ENCODE measurements around the gene MT1X.
A peak's percentile ranks its signal among the peaks of the same experiment; 100 is the strongest.

The MT1X gene

DNA sequence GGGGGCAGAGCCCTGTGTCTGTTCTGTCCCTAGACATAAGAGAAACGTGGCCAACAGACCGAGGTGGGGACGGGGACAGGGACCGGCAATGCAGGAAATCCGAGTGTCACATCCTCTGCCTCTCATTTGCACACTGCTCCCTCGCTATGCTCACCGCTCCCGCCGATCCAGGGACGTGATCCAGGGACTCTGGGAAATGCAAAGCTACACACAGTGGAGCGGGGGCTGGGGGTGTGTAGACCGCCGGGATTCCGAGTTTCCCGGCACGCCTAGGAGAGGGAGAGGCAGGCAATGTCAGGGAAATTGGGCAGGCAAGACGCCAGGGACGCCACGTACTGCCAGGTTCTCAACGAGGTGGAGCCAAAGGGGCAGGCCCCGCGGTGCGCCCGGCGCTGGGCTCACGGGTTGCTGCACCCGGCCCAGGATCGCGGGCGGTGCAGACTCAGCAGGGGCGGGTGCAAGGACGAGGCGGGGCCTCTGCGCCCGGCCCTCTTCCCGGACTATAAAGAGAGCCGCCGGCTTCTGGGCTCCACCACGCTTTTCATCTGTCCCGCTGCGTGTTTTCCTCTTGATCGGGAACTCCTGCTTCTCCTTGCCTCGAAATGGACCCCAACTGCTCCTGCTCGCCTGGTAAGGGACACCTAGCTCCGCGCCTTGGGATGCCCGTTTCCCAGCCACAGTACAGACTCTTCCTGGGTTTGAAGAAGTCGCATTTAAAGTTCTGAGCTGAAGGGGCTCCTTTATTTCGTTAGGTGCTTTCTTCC is at the start of gene MT1X:
Gene MT1X (plus strand): TSS at position 532 of the 764 bp plus-strand sequence. CDS start 71 bp downstream, at position 603.
- DNase-seq, result peak; percentile 47 to 60

- no peak for DNase-seq
Measured at GRCh38 chr16:56632848-56633365, 49.4 kb upstream of the MT1X start.

- no peak for DNase-seq
Measured at GRCh38 chr16:56633535-56633934, 48.7 kb upstream of the MT1X start.

DNA sequence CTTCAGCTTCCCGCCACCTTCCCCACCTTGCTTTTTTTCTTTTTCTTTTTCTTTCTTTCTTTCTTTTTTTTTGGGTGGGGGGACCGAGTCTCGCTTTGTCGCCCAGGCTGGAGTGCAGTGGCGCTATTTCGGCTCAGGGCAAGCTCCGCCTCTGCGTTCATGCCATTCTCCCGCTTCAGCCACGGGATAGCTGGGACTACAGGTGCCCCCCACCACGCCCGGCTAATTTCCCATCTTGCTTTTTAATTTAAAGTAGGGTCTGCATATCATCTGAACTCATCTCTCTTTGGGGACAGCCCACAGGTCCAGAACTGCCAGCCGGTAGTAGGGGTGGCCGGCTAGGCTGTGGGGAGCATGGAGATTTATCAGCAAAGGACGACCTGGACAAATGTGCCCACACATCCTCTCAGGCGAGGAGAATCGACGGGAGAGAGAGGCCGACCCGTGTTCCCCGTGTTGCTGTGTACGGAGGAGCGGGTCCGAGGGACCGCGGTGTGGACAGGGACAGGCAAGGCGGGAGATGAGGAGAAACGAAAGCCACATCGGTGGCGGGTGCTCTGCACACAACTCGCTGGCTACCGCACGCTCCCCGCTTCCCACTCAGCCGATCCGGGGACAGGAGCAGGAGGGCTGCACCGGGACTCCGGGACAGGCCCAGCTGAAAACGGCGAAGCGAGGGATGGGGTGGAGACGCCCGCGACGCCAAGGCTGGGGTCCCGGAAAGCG is 47.4 kb upstream of the MT1X start:
- no peak for DNase-seq

DNA sequence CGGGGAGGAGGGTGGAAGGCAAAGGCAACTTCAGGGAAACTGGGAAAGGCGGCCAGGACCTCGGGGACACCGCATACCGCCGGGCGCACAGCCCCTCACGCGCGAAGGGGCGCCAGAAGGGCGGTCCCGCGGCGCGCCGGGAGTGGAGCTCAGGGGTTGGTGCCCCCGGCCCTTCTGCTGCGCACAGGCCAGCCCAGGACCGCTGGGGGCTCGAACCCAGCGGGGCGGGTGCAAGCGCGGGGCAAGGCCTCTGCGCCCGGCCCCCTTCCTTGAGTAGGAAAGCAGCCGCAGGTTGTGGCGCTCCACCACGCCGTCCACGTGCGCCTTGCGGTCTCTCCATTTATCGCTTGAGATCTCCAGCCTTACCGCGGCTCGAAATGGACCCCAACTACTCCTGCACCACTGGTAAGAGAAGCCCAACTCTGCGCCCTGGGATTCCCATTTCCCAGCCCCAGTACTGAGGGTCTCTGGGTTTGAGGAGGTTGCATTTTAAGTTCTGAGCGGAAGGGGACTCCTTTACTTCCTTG is 46.8 kb upstream of the MT1X start:
- DNase-seq, result no peak

DNA sequence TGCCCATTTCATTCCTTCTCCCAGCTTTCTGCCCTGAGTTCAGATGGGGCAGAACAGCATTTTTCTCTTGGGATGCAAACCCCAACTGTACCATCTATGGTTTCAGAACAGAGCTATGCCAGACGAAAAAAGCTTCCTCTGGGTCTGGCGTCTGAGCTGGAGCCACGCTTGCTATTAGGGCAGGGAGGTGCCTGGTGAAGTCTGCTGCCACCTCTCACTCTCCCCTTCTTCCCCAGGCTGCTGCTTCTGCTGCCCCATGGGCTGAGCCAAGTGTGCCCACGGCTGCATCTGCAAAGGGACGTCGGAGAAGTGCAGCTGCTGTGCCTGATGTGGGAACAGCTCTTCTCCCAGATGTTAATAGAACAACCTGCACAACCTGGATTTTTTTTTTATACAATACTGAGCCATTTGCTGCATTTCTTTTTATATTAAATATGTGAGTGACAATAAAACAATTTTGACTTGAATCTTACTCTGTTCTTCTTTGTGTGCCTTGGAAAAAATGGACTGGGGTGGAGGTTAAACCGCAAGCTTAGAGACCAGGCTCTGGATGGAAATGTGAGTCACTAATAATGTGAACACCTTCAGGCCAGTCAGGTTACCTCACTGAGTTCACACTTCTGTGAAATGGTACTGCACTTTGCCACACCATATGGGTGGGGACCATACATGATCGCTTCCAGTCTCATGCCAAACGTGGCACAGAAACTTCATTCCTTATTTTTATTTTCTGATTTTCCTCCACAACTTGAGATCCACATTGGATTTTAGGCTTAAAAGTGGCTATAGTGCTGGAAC is 45.5 kb upstream of the MT1X start:
- DNase-seq, result no peak

GRCh38 chr16:56637814-56638750 is 44.2 kb upstream of the MT1X start, which contains the start of gene MT1A:
MT1A (plus strand) TSS chr16:56638666; CDS start chr16:56638739, 73 bp downstream.
- no peak for DNase-seq

DNA sequence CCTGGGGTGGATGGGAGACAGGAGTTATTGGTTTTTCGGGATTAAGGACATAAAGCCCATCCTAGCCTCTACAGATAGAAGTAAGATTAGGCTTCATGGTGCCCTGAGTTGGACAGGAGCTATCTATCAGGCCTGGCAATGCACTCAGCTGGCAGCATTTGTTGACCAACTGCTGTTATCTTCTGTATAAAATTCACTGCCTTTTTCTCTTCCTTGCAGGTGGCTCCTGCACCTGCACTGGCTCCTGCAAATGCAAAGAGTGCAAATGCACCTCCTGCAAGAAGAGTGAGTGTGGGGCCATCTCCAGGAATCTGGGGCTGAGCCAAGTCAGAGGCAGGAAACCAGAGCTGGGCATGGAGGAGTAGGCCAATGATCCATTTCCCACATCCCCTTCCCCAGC is 43.2 kb upstream of the MT1X start:
- no peak for DNase-seq

GRCh38 chr16:56640076-56640475 is 42.2 kb upstream of the MT1X start:
- no peak for DNase-seq

DNA sequence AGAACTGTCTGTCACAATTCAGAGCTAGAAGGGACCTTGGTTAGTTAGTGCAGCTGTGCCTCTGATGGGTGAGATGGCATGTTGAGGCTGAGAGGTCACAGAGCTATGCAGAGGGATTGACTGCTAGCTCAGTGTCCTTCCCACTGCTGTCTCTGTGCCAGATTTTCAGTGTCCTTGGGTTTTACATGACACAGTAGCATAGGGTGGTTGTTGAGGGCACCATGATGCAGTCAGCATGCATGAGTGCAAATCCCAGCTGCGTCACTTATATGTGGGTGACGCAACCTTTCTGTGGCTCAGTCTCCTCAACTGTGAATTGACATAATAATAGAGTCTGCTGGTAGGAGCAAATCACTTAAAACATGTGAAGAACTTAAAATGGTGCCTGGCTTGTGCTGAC is 41.1 kb upstream of the MT1X start:
- DNase-seq, result no peak

DNA sequence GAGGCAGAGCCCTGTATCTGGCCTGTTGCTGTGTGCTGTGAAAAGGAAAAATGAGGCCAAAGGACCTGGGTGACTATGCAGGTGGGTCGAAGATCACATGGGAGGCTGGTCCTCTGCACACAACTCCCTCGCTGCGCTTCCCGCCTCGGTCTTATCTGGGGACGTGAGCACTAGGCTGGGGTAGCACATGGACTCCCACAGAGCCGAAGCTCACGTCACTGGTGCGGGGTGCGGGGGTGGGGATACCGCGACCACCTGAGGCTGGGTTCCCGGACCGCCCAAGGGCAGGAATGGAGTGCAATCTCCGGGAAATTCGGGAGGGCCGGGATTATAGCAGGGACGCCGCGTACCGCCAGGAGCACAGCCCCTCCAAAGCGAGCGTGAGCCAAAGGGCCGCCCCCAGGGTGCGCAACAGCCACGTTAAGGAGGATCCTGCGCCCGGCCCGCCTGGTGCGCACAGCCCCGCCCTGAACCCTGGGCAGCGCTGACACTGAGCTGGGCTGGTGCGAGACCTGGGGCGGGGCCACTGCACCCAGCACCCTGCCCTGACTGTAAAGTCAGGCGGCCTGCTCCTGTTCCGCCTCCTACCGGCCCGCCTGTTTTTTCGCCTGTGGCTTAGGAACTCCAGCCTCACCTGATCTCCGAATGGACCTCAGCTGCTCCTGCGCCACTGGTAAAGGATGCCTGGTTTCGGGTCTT is 39.0 kb upstream of the MT1X start:
- DNase-seq, result no peak

GRCh38 chr16:56643833-56644232 is 38.4 kb upstream of the MT1X start:
- DNase-seq, result no peak

DNA sequence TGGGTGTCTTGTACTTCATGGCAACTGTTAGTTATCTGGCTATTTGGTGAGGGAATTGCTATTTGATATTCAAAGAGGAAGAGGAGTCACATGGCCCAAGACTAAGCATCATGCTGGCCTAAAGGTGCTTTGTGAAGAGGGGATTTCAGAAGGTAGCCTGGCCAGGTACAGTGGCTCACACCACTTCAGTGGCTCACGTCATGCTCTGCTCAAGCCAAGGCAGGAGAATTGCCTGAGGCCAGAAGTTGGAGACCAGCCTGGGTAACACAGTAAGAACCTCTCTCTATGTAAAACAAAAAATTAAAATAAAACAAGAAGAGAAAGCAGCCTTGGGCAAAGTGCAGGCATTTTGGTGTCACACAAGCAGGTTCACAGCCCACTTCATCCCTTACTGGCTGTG is 37.0 kb upstream of the MT1X start:
- DNase-seq, result no peak

DNA sequence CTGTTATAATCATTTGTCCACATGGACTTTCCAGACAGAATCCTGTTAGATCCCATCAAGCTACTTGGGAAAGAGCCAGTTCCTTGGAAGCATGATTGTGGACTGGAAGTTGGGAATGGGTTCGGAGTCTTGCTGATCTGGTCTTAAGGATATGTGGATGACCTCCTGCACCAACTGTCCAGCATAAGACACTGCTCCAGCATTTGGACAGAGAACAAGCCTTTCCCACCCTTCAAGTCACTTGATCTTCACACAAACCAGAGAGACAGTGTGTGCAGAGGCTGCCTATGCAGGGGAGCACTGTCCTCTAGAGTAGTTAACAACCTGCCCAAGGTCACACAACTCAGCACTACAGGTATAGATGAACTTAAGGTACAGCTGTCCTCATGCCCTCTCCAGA is 36.4 kb upstream of the MT1X start:
- no peak for DNase-seq

- DNase-seq, result no peak
Measured at GRCh38 chr16:56647641-56648431, 34.4 kb upstream of the MT1X start.

- DNase-seq, result no peak
Measured at GRCh38 chr16:56649271-56649670, 33.0 kb upstream of the MT1X start.

DNA sequence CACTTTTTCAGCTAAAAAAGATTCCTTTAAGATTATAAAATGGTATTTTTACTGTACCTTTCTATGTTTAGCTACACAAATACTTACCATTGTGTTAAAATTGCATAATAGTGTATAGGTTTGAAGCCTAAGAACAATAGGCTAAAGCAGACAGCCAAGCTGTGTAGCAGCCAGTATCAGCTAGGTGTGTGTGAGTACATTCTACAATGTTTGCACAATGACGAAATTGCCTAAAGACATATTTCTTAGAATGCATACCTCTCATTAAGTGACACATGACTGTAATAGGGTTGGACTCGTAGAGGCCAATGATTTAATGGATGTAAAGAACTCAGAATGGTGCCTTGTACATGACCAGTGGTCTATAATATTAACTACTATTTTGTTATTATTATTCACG is 32.5 kb upstream of the MT1X start:
- DNase-seq, result no peak

- DNase-seq, result no peak
Measured at GRCh38 chr16:56651586-56651985, 30.7 kb upstream of the MT1X start, which contains the start of gene MT1B. MT1B (plus strand) TSS chr16:56651886; CDS start chr16:56651954, 68 bp downstream.

DNA sequence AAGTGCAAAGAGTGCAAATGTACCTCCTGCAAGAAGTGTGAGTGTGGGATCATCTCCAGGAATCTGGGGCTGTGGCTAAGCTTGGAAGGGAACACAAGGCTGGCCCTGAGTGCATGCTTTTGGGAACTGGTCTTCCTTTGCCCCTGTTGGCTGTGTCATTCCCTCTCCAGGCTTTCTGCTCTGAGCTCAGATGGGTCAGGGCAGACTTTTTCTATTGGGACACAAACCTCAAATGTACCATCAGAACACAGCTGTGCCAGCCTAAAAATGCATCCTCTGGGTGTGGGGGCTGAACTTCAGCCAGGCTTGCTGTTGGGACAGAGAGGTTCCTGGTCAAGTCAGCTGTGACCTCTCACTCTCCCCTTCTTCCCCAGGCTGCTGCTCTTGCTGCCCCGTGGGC is 29.7 kb upstream of the MT1X start:
- DNase-seq, result no peak

- no peak for DNase-seq
Measured at GRCh38 chr16:56653218-56653617, 29.1 kb upstream of the MT1X start.

Measured in NCI-H187 (cell line).